Caco-2 (cell line): ENCODE data around the gene KRT3. TPM values are rescaled to one million over a fixed set of nuclear protein-coding genes. Genes with fewer than 3 reads are reported as not detected.

ENCODE experiments used
- BruUV-seq: library from RNA; stranded (reverse); fragments of 400-500 nt; replicated peaks from 2 replicates; lab custom pipeline; 2021; lab: Mats Ljungman, UMichigan
- CTCF ChIA-PET: fragments of 300-600 bp; sonication (Branson Sonifier 250); formaldehyde crosslinking; loops from one replicate; lab custom pipeline; 2022; ENCODE audit warnings: antibody characterized with exemption; lab: Charles Lee
- POLR2A ChIA-PET: fragments of 300-600 bp; sonication (Branson Sonifier 250); formaldehyde crosslinking; loops from one replicate; lab custom pipeline; 2022; ENCODE audit warnings: antibody characterized with exemption; lab: Charles Lee
- DNase-seq, 2 experiments: peaks; one replicate each; pipeline versions ENCODE4 v3.0.0 to v3.0.0-alpha.2; 2020 to 2022
- H3K27me3 ChIP-seq: replicated peaks from 2 replicates; pipeline ENCODE4 v1.6.0; 2011; ENCODE audit warnings: low read length; ENCODE audit not compliant: control insufficient read depth, insufficient read depth
- H3K36me3 ChIP-seq: 2 replicates; pipeline ENCODE4 v1.5.1; 2011; ENCODE audit warnings: low read length; ENCODE audit not compliant: control insufficient read depth, insufficient read depth
- H3K4me1 ChIP-seq: fragments of 250-450 bp; sonication (Bioruptor Pico); 2 replicates; pipeline ENCODE4 v1.5.1; 2020; ENCODE audit warnings: mild to moderate bottlenecking
- H3K4me3 ChIP-seq: 2 replicates; pipeline ENCODE4 v1.5.1; 2011; ENCODE audit warnings: low read depth, mild to moderate bottlenecking, control low read depth, low read length
- H3K9me3 ChIP-seq: fragments of 250-450 bp; sonication (Bioruptor Pico); 2 replicates; pipeline ENCODE4 v1.5.1; 2020; ENCODE audit warnings: mild to moderate bottlenecking, moderate library complexity
- H3K27ac Mint-ChIP-seq: one replicate; pipeline ENCODE4 v1.8.0; 2022; ENCODE audit warnings: mixed read lengths; ENCODE audit not compliant: unreplicated experiment
- H3K27me3 Mint-ChIP-seq: one replicate; pipeline ENCODE4 v1.8.0; 2022; ENCODE audit warnings: mixed read lengths; ENCODE audit not compliant: insufficient read depth, unreplicated experiment
- H3K36me3 Mint-ChIP-seq: one replicate; pipeline ENCODE4 v1.8.0; 2022; ENCODE audit warnings: mild to moderate bottlenecking, mixed read lengths; ENCODE audit not compliant: insufficient read depth, unreplicated experiment
- H3K4me1 Mint-ChIP-seq: one replicate; pipeline ENCODE4 v1.8.0; 2022; ENCODE audit warnings: low read depth, mixed read lengths; ENCODE audit not compliant: unreplicated experiment
- H3K4me3 Mint-ChIP-seq: one replicate; pipeline ENCODE4 v1.8.0; 2022; ENCODE audit warnings: mild to moderate bottlenecking, moderate library complexity, mixed read lengths; ENCODE audit not compliant: unreplicated experiment
- H3K9me3 Mint-ChIP-seq: one replicate; pipeline ENCODE4 v1.8.0; 2022; ENCODE audit warnings: mixed read lengths; ENCODE audit not compliant: unreplicated experiment
- intact Hi-C: fragments of 100-400 bp; cut with micrococcal nuclease; formaldehyde crosslinking; loops from one replicate; pipeline ENCODE4 v1.10.0; 2022; ENCODE audit not compliant: unreplicated experiment
- total RNA-seq: library from RNA; stranded (reverse); gene quantifications from 2 replicates; pipeline ENCODE4 v1.2.3, GENCODE V29; 2022
- TF ChIP-seq, protein P1 (sequence below), 2 experiments: fragments of 200-600 bp in 1 of 2; IDR thresholded peaks; 1 replicate in 1 of 2; 2 replicates in 1 of 2; pipeline versions ENCODE4 v1.5.1 to v1.8.0; 2011 to 2022; ENCODE audit warnings: antibody characterized with exemption in 1 of 2, control low read depth in 1 of 2, inconsistent platforms in 1 of 2, low read depth in 1 of 2, low read length in 1 of 2, mild to moderate bottlenecking in 1 of 2, moderate library complexity in 1 of 2; ENCODE audit not compliant: insufficient read depth in 1 of 2, severe bottlenecking in 1 of 2, unreplicated experiment in 1 of 2

The KRT3 gene
- total RNA-seq, 1 experiment from 2014 or later: not detected

DNA sequence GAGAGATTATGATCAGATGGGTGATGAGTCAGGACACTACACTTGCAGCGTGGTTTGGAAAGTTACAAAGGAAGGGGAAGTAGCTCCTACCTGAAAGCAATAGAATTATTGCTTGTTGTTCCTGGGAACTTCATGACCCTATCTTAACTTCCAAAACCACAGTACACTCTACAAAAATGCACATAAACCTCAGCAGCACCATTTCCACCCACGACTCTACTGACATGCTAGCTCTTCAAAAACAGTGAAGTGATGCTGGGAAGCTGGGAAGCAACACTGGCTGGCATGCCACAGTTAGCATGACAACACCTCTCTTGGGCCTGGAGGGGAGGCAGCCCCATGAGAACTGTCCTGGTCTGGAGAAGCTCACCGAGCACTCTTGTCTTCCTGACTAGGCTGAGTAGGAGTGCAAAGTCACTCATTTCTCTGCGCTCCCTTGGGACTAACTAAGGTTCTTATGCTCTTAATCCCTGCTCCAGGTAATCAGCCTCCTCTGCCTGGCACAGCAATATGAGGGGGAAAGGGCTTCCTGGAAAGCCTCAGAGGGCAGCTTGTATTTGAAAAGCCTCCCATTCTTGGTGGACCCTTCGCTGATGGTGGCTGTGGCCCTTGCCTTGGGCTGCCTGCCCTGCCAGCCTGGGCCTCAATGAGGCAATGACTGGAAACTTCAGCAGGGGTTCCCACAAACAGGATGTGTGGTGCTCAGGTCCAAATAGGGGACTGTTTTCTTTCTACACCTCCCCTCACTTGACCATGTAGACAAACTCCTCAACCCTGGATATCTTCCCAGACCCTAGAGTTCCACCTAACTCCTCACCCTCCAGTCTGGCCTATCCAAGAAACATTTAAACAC, 1.2 kb downstream of the KRT3 start:
- H3K9me3 ChIP-seq: no peaks in the 10 kb centered on the region
- Mint-ChIP-seq H3K4me1 (peaks cover 11% of the 10 kb centered on the region), H3K9me3 (no peaks in the 10 kb centered on the region), H3K27me3 (no peaks in the 10 kb centered on the region), H3K27ac (no peak overlapping the region), H3K4me3 (no peak overlapping the region), H3K36me3 (no peaks in the 10 kb centered on the region)
- no peak overlapping the region for H3K4me3 ChIP-seq
- intact Hi-C loops: no loop called here
- TF ChIP-seq, protein P1, sequence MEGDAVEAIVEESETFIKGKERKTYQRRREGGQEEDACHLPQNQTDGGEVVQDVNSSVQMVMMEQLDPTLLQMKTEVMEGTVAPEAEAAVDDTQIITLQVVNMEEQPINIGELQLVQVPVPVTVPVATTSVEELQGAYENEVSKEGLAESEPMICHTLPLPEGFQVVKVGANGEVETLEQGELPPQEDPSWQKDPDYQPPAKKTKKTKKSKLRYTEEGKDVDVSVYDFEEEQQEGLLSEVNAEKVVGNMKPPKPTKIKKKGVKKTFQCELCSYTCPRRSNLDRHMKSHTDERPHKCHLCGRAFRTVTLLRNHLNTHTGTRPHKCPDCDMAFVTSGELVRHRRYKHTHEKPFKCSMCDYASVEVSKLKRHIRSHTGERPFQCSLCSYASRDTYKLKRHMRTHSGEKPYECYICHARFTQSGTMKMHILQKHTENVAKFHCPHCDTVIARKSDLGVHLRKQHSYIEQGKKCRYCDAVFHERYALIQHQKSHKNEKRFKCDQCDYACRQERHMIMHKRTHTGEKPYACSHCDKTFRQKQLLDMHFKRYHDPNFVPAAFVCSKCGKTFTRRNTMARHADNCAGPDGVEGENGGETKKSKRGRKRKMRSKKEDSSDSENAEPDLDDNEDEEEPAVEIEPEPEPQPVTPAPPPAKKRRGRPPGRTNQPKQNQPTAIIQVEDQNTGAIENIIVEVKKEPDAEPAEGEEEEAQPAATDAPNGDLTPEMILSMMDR (IDR thresholded peaks at IDR 0.05; ENCODE audit: insufficient read depth in 1 of 2, low read depth in 1 of 2, low read length in 1 of 2, severe bottlenecking in 1 of 2, unreplicated experiment in 1 of 2): no peak
- no peak for DNase-seq
- CTCF ChIA-PET: no interaction called here
- H3K36me3 ChIP-seq: no peaks in the 10 kb centered on the region
- no TSS peak for BruUV-seq
- POLR2A ChIA-PET: no interaction called here
- no peaks in the 10 kb centered on the region for H3K27me3 ChIP-seq
- peaks cover 12% of the 10 kb centered on the region for H3K4me1 ChIP-seq

DNA sequence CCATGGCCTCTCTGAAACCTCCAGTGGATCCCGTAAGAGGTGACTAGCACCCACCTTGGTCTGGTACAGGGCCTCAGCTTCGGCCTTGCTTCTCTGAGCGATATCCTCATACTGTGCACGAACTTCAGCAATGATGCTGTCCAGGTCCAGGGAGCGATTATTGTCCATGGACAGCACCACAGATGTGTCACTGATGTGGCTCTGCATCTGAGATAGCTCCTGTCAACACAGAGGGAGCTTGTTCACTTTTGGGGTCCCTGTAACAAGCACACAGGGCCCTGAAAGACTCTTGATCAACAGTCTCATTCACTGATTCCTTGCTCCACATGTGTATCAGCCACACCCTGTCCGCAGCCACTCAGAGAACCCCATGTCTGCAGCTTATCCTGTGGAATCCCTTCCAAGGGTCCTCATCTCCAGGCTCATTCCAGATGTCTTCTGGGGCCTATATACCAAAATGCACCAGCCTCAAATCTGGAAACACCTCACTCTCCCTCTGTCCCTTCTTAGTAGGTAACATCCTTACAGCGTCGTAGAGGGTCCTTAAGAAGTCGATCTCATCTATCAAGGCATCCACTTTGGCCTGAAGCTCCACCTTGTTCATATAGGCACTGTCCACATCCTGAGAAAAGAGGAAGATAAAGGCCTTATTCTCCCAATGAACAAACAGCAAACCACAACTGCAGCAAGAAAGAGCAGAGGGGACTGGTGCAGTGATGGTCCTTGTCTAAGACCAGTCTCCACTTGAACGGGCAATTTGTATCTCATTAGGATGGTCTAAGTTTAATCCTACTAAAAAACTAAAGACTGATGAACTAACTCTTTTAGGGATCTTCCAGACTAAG, 3.5 kb downstream of the KRT3 start:
- ChIA-PET CTCF (no interaction called here), POLR2A (no interaction called here)
- BruUV-seq: no TSS peak
- no peaks in the 10 kb centered on the region for H3K36me3 ChIP-seq
- no peaks in the 10 kb centered on the region for H3K4me1 ChIP-seq
- Mint-ChIP-seq H3K27me3 (no peaks in the 10 kb centered on the region), H3K27ac (no peak overlapping the region), H3K4me1 (no peaks in the 10 kb centered on the region), H3K9me3 (no peaks in the 10 kb centered on the region), H3K36me3 (no peaks in the 10 kb centered on the region), H3K4me3 (no peak overlapping the region)
- TF ChIP-seq, protein P1 (IDR thresholded peaks at IDR 0.05; ENCODE audit: insufficient read depth in 1 of 2, low read depth in 1 of 2, low read length in 1 of 2, severe bottlenecking in 1 of 2, unreplicated experiment in 1 of 2): no peak
- H3K27me3 ChIP-seq: no peaks in the 10 kb centered on the region
- intact Hi-C loops: no loop called here
- H3K9me3 ChIP-seq: no peaks in the 10 kb centered on the region
- H3K4me3 ChIP-seq: no peak overlapping the region
- no peak for DNase-seq
